ENCODE measurements around the gene LAS1L. TPM values are rescaled to one million over a fixed set of nuclear protein-coding genes. Genes with fewer than 3 reads are reported as not detected.
"Not testable (repeated sequence)": the region's sequence is repeated elsewhere in the genome, so short reads cannot be mapped to it uniquely, and the experiment has no call there.

Gene LAS1L
- total RNA-seq, 1 experiment from 2014 or later, result 72.9 TPM

DNA sequence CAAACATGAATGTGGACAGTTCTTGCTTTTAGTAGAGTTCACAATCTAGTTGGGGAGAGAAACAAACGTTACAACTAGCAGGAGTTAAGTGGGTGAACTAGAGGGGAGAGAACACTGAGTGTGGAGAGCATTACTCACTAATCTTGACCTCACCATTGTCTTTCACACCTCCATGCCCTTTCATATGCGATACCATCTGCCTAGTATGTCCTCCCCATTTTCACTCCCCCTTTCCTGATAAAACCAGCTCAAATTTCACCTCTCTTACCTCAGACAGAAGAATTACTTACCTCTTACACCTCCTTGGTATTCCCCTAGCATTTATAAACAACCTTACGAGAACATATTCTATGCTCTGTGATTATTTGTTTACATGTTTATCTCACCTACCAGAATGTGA is 53.6 kb downstream of the LAS1L start:
- H4K91ac ChIP-seq (ENCODE audit: insufficient read length, low read depth, low read length), result no peak overlapping the region
- no peaks in the 10 kb centered on the region for H3K4me1 ChIP-seq (ENCODE audit: insufficient read depth, low read length)
- H2AK5ac ChIP-seq (ENCODE audit: insufficient read length, low read length), result no peak overlapping the region
- H4K8ac ChIP-seq (replicated peaks; ENCODE audit: insufficient read length, low read depth, low read length), result no peak overlapping the region
- H3K56ac ChIP-seq (ENCODE audit: insufficient read length, low read depth, low read length), result no peak overlapping the region
- no peaks in the 10 kb centered on the region for H3K23me2 ChIP-seq (ENCODE audit: insufficient read length, low read depth, low read length, poor library complexity, severe bottlenecking)
- no peaks in the 10 kb centered on the region for H3K27me3 ChIP-seq (ENCODE audit: insufficient read depth, low read length)
- no peak overlapping the region for H2BK5ac ChIP-seq (ENCODE audit: insufficient read length, low read length)
- peaks cover 21% of the 10 kb centered on the region for H3K9me3 ChIP-seq (ENCODE audit: control insufficient read depth, low read depth, low read length)
- H3K79me2 ChIP-seq (ENCODE audit: insufficient read depth, low read length), result no peaks in the 10 kb centered on the region
- Mint-ChIP-seq H3K4me3 (peak overlapping the region in 1 of 2 experiments; percentile 0; a peak in 1 of 5 replicates), H3K36me3 (ENCODE audit: insufficient read depth in 1 of 3, low read depth in 3 of 3) (peaks cover 11 to 16% (median 12%) of the 10 kb centered on the region in 3 experiments), H3K27ac (peak overlapping the region; percentile 37 to 94 (median 37); a peak in 5 of 7 replicates), H3K4me1 (peaks cover 21 to 24% of the 10 kb centered on the region in 2 experiments), H3K9me3 (peaks cover 61% of the 10 kb centered on the region in 2 experiments), H3K27me3 (ENCODE audit: low read depth) (no peaks in the 10 kb centered on the region)
- H3K14ac ChIP-seq (ENCODE audit: insufficient read depth, low read length), result no peak overlapping the region
- H2BK12ac ChIP-seq (ENCODE audit: insufficient read length, low read depth, low read length), result no peak overlapping the region
- H3K9ac ChIP-seq (ENCODE audit: extremely low read depth, insufficient read length, low read length), result no peak overlapping the region
- TF ChIP-seq CTCF (conservative IDR thresholded peaks at IDR 0.05), result no peak
- H2BK120ac ChIP-seq (ENCODE audit: low read depth, low read length, poor library complexity, severe bottlenecking), result no peak overlapping the region
- H3K23ac ChIP-seq (ENCODE audit: insufficient read length, low read depth, low read length), result no peak overlapping the region
- H3K4ac ChIP-seq (ENCODE audit: low read depth, low read length), result no peak overlapping the region
- H4K20me1 ChIP-seq (ENCODE audit: control insufficient read depth, insufficient read depth, insufficient read length), result no peaks in the 10 kb centered on the region
- H3K79me1 ChIP-seq (ENCODE audit: insufficient read depth, low read depth, low read length, poor library complexity, severe bottlenecking), result no peaks in the 10 kb centered on the region
- no peak overlapping the region for H3K18ac ChIP-seq (ENCODE audit: insufficient read length, low read depth, low read length)
- DNase-seq, result no peak
- H2BK20ac ChIP-seq (ENCODE audit: low read depth, low read length, poor library complexity, severe bottlenecking), result no peak overlapping the region
- peak overlapping the region; percentile 55 for H3K27ac ChIP-seq (ENCODE audit: insufficient read length, low read depth, low read length)
- peak overlapping the region; percentile 10 for H3K4me2 ChIP-seq (ENCODE audit: insufficient read depth, insufficient read length, low read length)
- H2AFZ ChIP-seq (ENCODE audit: low read length), result no peak overlapping the region
- H2BK15ac ChIP-seq (ENCODE audit: low read depth, low read length), result no peak overlapping the region
- no peak overlapping the region for H4K5ac ChIP-seq (ENCODE audit: insufficient read length, low read depth, low read length)
- WGBS (ENCODE audit: extremely low coverage, insufficient read length, low lambda C conversion rate), result no CpG with 5 or more reads among the region's 3 CpGs
- H3T11ph ChIP-seq (ENCODE audit: low read length), result no peak overlapping the region

- H3K4me1 ChIP-seq (ENCODE audit: insufficient read depth, low read length); H3K27me3 ChIP-seq (ENCODE audit: insufficient read depth, low read length); H3K79me2 ChIP-seq (ENCODE audit: insufficient read depth, low read length); H2AK5ac ChIP-seq (ENCODE audit: insufficient read length, low read length); H3T11ph ChIP-seq (ENCODE audit: low read length); H3K14ac ChIP-seq (ENCODE audit: insufficient read depth, low read length); H4K5ac ChIP-seq (ENCODE audit: insufficient read length, low read depth, low read length); H3K4me2 ChIP-seq (ENCODE audit: insufficient read depth, insufficient read length, low read length); H4K8ac ChIP-seq (replicated peaks; ENCODE audit: insufficient read length, low read depth, low read length); H2AFZ ChIP-seq (ENCODE audit: low read length); H3K23me2 ChIP-seq (ENCODE audit: insufficient read length, low read depth, low read length, poor library complexity, severe bottlenecking); H2BK15ac ChIP-seq (ENCODE audit: low read depth, low read length); H3K27ac Mint-ChIP-seq; H2BK12ac ChIP-seq (ENCODE audit: insufficient read length, low read depth, low read length); DNase-seq; H3K18ac ChIP-seq (ENCODE audit: insufficient read length, low read depth, low read length); H2BK20ac ChIP-seq (ENCODE audit: low read depth, low read length, poor library complexity, severe bottlenecking); H3K9ac ChIP-seq (ENCODE audit: extremely low read depth, insufficient read length, low read length); H2BK120ac ChIP-seq (ENCODE audit: low read depth, low read length, poor library complexity, severe bottlenecking); H3K4me3 Mint-ChIP-seq; H4K91ac ChIP-seq (ENCODE audit: insufficient read length, low read depth, low read length); H2BK5ac ChIP-seq (ENCODE audit: insufficient read length, low read length); H3K23ac ChIP-seq (ENCODE audit: insufficient read length, low read depth, low read length); H3K79me1 ChIP-seq (ENCODE audit: insufficient read depth, low read depth, low read length, poor library complexity, severe bottlenecking); H3K56ac ChIP-seq (ENCODE audit: insufficient read length, low read depth, low read length); H3K4ac ChIP-seq (ENCODE audit: low read depth, low read length); H4K20me1 ChIP-seq (ENCODE audit: control insufficient read depth, insufficient read depth, insufficient read length); H3K27me3 Mint-ChIP-seq (ENCODE audit: low read depth); H3K27ac ChIP-seq (ENCODE audit: insufficient read length, low read depth, low read length): not testable (repeated sequence)
- H3K9me3 Mint-ChIP-seq, result peaks cover 60 to 74% of the 10 kb centered on the region in 2 experiments
- H3K36me3 Mint-ChIP-seq (ENCODE audit: insufficient read depth in 1 of 3, low read depth in 3 of 3), result peaks cover 19 to 28% (median 19%) of the 10 kb centered on the region in 3 experiments
- no CpG with 5 or more reads among the region's 3 CpGs for WGBS (ENCODE audit: extremely low coverage, insufficient read length, low lambda C conversion rate)
- peaks cover 21% of the 10 kb centered on the region for H3K9me3 ChIP-seq (ENCODE audit: control insufficient read depth, low read depth, low read length)
- H3K4me1 Mint-ChIP-seq, result peaks cover 19% of the 10 kb centered on the region in 2 experiments
These were observed 55.5 kb downstream of the LAS1L start for GRCh38 chrX:65479102-65479501.

Data from H9 (cell line).